DND-41 (cell line): ENCODE measurements around the gene HNRNPUL1.

Source experiments
- ATAC-seq: fragments of 200-7000 bp; cut with Tn5 transposase; 3 replicates; pipeline ENCODE4 v1.9.1; 2021; ENCODE audit warnings: low read depth; ENCODE audit not compliant: insufficient read depth
- DNase-seq: peaks from one replicate; pipeline ENCODE4 v3.0.0-alpha.2; 2020
- H2AFZ ChIP-seq: 2 replicates; pipeline ENCODE4 v1.6.0; 2012; ENCODE audit warnings: low read depth, low read length
- H3K27ac ChIP-seq: 2 replicates; pipeline ENCODE4 v1.5.1; 2012; ENCODE audit warnings: low read length, inconsistent platforms
- H3K27me3 ChIP-seq: fragments of 200-600 bp; sonication (generic); 2 replicates; pipeline ENCODE4 v1.6.0; 2012; ENCODE audit warnings: low read length, mild to moderate bottlenecking, inconsistent platforms; ENCODE audit not compliant: insufficient read depth, poor library complexity
- H3K36me3 ChIP-seq: 2 replicates; pipeline ENCODE4 v1.5.1; 2012; ENCODE audit warnings: low read length, inconsistent platforms; ENCODE audit not compliant: insufficient read depth
- H3K4me1 ChIP-seq: 2 replicates; pipeline ENCODE4 v1.5.1; 2012; ENCODE audit warnings: mild to moderate bottlenecking, low read length; ENCODE audit not compliant: insufficient read depth
- H3K4me2 ChIP-seq: 2 replicates; pipeline ENCODE4 v1.6.0; 2012; ENCODE audit warnings: mild to moderate bottlenecking, moderate library complexity, low read length, inconsistent platforms; ENCODE audit not compliant: insufficient read depth
- H3K4me3 ChIP-seq, 2 experiments: fragments of 200-600 bp in 1 of 2; shearing (Covaris generic) in 1 of 2; 2 replicates each; pipeline ENCODE4 v1.5.1; 2012 to 2016; ENCODE audit warnings: inconsistent platforms in 2 of 2, low read length in 2 of 2, mild to moderate bottlenecking in 2 of 2, low read depth in 1 of 2, moderate library complexity in 1 of 2
- H3K79me2 ChIP-seq: 2 replicates; pipeline ENCODE4 v1.6.0; 2012; ENCODE audit warnings: low read length, inconsistent platforms; ENCODE audit not compliant: insufficient read depth
- H3K9ac ChIP-seq: 2 replicates; pipeline ENCODE4 v1.6.0; 2012; ENCODE audit warnings: low read depth, mild to moderate bottlenecking, inconsistent platforms, low read length, moderate library complexity
- H3K9me3 ChIP-seq: 2 replicates; pipeline ENCODE4 v1.5.1; 2012; ENCODE audit warnings: low read length, moderate library complexity, mild to moderate bottlenecking, inconsistent platforms; ENCODE audit not compliant: insufficient read depth, severe bottlenecking
- H4K20me1 ChIP-seq: 2 replicates; pipeline ENCODE4 v1.6.0; 2012; ENCODE audit warnings: low read length; ENCODE audit not compliant: insufficient read depth
- EZH2 ChIP-seq: IDR thresholded peaks from 3 replicates; pipeline ENCODE4 v1.6.1; 2012; ENCODE audit warnings: borderline replicate concordance, low read depth, mild to moderate bottlenecking, moderate library complexity, low read length, inconsistent platforms; ENCODE audit not compliant: severe bottlenecking
- TF ChIP-seq, protein P1 (sequence below): IDR thresholded peaks from 2 replicates; pipeline ENCODE4 v1.5.1; 2012; ENCODE audit warnings: borderline replicate concordance, low read length, moderate library complexity, mild to moderate bottlenecking; ENCODE audit not compliant: poor library complexity, severe bottlenecking; ENCODE audit errors: extremely low read depth

Gene HNRNPUL1

GRCh38 chr19:41324231-41324702 lies 60.1 kb downstream of the HNRNPUL1 start:
- Histone ChIP-seq H2AFZ (no peak overlapping the region), H3K4me3 (no peak overlapping the region), H3K9me3 (no peaks in the 10 kb centered on the region), H3K4me2 (no peak overlapping the region), H3K9ac (no peak overlapping the region), H3K4me1 (no peaks in the 10 kb centered on the region), H3K79me2 (peaks cover 18% of the 10 kb centered on the region), H3K27ac (no peak overlapping the region), H3K36me3 (peaks cover 94% of the 10 kb centered on the region), H3K27me3 (no peaks in the 10 kb centered on the region), H4K20me1 (peaks cover 71% of the 10 kb centered on the region)
- no peak for DNase-seq
- TF ChIP-seq, protein P1, sequence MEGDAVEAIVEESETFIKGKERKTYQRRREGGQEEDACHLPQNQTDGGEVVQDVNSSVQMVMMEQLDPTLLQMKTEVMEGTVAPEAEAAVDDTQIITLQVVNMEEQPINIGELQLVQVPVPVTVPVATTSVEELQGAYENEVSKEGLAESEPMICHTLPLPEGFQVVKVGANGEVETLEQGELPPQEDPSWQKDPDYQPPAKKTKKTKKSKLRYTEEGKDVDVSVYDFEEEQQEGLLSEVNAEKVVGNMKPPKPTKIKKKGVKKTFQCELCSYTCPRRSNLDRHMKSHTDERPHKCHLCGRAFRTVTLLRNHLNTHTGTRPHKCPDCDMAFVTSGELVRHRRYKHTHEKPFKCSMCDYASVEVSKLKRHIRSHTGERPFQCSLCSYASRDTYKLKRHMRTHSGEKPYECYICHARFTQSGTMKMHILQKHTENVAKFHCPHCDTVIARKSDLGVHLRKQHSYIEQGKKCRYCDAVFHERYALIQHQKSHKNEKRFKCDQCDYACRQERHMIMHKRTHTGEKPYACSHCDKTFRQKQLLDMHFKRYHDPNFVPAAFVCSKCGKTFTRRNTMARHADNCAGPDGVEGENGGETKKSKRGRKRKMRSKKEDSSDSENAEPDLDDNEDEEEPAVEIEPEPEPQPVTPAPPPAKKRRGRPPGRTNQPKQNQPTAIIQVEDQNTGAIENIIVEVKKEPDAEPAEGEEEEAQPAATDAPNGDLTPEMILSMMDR, result no peak
- TF ChIP-seq EZH2, result no peak
- ATAC-seq, result no peak

DNA sequence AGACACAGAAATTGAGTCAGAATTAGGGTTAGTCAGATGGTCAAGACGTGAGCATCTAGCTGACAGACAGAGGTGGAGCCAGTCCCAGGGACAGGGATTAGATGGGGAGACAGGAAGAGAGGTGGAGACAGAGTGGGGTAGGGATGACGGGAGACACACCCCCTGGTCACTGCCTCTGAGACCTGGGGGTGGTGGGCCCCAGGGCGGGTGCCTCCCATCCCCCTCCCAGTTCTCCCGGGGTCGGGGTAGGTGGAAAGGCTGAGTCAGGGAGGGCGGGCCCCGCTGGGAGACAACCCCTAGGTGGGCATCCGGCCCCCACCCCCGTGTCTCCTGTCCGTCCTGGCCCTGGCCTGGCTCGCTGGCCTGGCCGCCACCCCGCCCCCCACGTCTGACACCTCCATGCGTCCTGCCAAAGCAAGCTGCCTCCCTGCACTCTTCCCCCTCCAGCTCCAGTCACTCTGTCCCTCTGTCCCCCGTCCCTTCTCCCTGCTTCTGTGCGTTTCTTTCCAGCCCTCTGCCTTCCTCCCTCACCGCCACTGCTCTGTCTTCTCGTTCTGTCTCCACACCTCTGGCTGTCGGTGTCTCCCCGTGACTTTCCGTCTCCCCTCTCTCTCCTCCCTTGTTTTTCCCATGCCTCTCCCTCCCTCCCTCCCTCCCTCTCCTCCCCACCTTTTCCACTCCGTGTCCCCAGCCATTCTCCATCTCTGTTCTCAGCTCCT lies 60.9 kb downstream of the HNRNPUL1 start:
- H3K9ac ChIP-seq, result no peak overlapping the region
- no peaks in the 10 kb centered on the region for H3K27me3 ChIP-seq
- peaks cover 63% of the 10 kb centered on the region for H4K20me1 ChIP-seq
- no peak overlapping the region for H3K4me2 ChIP-seq
- H3K4me3 ChIP-seq, result no peak overlapping the region
- no peak overlapping the region for H2AFZ ChIP-seq
- ATAC-seq, result no peak
- no peak for TF ChIP-seq EZH2
- TF ChIP-seq, protein P1, result no peak
- H3K27ac ChIP-seq, result no peak overlapping the region
- DNase-seq, result no peak
- H3K79me2 ChIP-seq, result peaks cover 18% of the 10 kb centered on the region
- no peaks in the 10 kb centered on the region for H3K9me3 ChIP-seq
- no peaks in the 10 kb centered on the region for H3K4me1 ChIP-seq
- H3K36me3 ChIP-seq, result peaks cover 89% of the 10 kb centered on the region

DNA sequence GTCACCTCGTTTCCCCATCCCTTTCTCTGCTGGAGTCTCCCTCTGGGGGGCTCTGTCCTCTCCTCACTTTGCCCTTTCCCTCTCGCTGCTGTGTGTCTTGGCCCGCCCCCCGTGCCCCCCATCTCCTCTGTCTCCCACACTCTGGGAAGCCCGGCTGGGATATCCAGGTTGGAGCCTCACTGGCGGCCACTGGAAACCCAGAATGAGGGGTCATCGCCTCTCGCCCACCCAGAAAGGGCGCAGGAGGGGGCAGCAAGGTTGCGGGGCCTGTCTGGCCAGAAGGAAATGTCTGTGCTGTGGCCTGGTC lies 61.4 kb downstream of the HNRNPUL1 start:
- ATAC-seq (no peak), DNase-seq (no peak)
- peaks cover 62% of the 10 kb centered on the region for H4K20me1 ChIP-seq
- no peak overlapping the region for H3K4me3 ChIP-seq
- H3K4me2 ChIP-seq, result no peak overlapping the region
- no peaks in the 10 kb centered on the region for H3K9me3 ChIP-seq
- H3K27ac ChIP-seq, result no peak overlapping the region
- H3K27me3 ChIP-seq, result no peaks in the 10 kb centered on the region
- peaks cover 20% of the 10 kb centered on the region for H3K79me2 ChIP-seq
- no peak for TF ChIP-seq EZH2
- TF ChIP-seq, protein P1, result no peak
- H3K9ac ChIP-seq, result no peak overlapping the region
- H3K36me3 ChIP-seq, result peaks cover 89% of the 10 kb centered on the region
- H2AFZ ChIP-seq, result no peak overlapping the region
- H3K4me1 ChIP-seq, result no peaks in the 10 kb centered on the region
